ENCODE data around the gene KLC4. TPM values are rescaled to one million over a fixed set of nuclear protein-coding genes. Genes with fewer than 3 reads are reported as not detected.

Gene KLC4
- total and polyA plus RNA-seq, 2 donors from 2014 or later: 33.7 to 39.0 TPM

GRCh38 chr6:43033496-43034189, 25.8 kb upstream of the KLC4 start:
- no peak for DNase-seq
- no peak overlapping the region for H3K27ac ChIP-seq (ENCODE audit: low read depth in 2 of 2, low read length in 2 of 2)
- intact Hi-C loops (cut with DNase I): no loop called here
- no peak for TF ChIP-seq CTCF (IDR thresholded peaks at IDR 0.05; ENCODE audit: borderline replicate concordance, extremely low read depth, insufficient read depth)
- no peaks in the 10 kb centered on the region for H3K27me3 ChIP-seq (ENCODE audit: control insufficient read depth, insufficient read depth, low read length)
- no peaks in the 10 kb centered on the region for H3K9me3 ChIP-seq (ENCODE audit: control insufficient read depth in 2 of 3, insufficient read depth in 1 of 3, low read length in 3 of 3)
- no peak overlapping the region for H3K4me3 ChIP-seq (ENCODE audit: low read length in 3 of 3)
- no peak overlapping the region for H3K9ac ChIP-seq (ENCODE audit: low read length in 3 of 3)
- H3K4me1 ChIP-seq (ENCODE audit: control insufficient read depth in 2 of 3, insufficient read depth in 2 of 3, low read depth in 1 of 3, low read length in 3 of 3): peaks cover 0 to 2% (median 0%) of the 10 kb centered on the region in 3 donors
- no peak for FAIRE-seq
- peaks cover 9 to 25% (median 22%) of the 10 kb centered on the region in 3 donors for H3K36me3 ChIP-seq (ENCODE audit: control insufficient read depth in 2 of 3, insufficient read depth in 3 of 3, low read length in 3 of 3)

- Histone ChIP-seq H3K4me3 (ENCODE audit: low read length in 3 of 3) (no peak overlapping the region), H3K27ac (ENCODE audit: low read depth in 2 of 2, low read length in 2 of 2) (no peak overlapping the region), H3K9me3 (ENCODE audit: control insufficient read depth in 2 of 3, insufficient read depth in 1 of 3, low read length in 3 of 3) (no peaks in the 10 kb centered on the region), H3K36me3 (ENCODE audit: control insufficient read depth in 2 of 3, insufficient read depth in 3 of 3, low read length in 3 of 3) (peaks cover 9 to 25% (median 25%) of the 10 kb centered on the region in 3 donors), H3K4me1 (ENCODE audit: control insufficient read depth in 2 of 3, insufficient read depth in 2 of 3, low read depth in 1 of 3, low read length in 3 of 3) (peaks cover 0 to 2% (median 0%) of the 10 kb centered on the region in 3 donors), H3K27me3 (ENCODE audit: control insufficient read depth, insufficient read depth, low read length) (no peaks in the 10 kb centered on the region), H3K9ac (ENCODE audit: low read length in 3 of 3) (no peak overlapping the region)
- intact Hi-C loops (cut with DNase I): no loop called here
- DNase-seq (no peak), FAIRE-seq (no peak)
- TF ChIP-seq CTCF (IDR thresholded peaks at IDR 0.05; ENCODE audit: borderline replicate concordance, extremely low read depth, insufficient read depth): no peak
Observed at GRCh38 chr6:43034190-43034525, 25.3 kb upstream of the KLC4 start.

GRCh38 chr6:43035495-43036194, 23.8 kb upstream of the KLC4 start:
- no peak overlapping the region for H3K9ac ChIP-seq (ENCODE audit: low read length in 3 of 3)
- peaks cover 9 to 31% (median 21%) of the 10 kb centered on the region in 3 donors for H3K36me3 ChIP-seq (ENCODE audit: control insufficient read depth in 2 of 3, insufficient read depth in 3 of 3, low read length in 3 of 3)
- no peak for FAIRE-seq
- no peak for DNase-seq
- no peaks in the 10 kb centered on the region for H3K9me3 ChIP-seq (ENCODE audit: control insufficient read depth in 2 of 3, insufficient read depth in 1 of 3, low read length in 3 of 3)
- intact Hi-C loops (cut with DNase I): no loop called here
- no peak for TF ChIP-seq CTCF (IDR thresholded peaks at IDR 0.05; ENCODE audit: borderline replicate concordance, extremely low read depth, insufficient read depth)
- peaks cover 0 to 2% (median 0%) of the 10 kb centered on the region in 3 donors for H3K4me1 ChIP-seq (ENCODE audit: control insufficient read depth in 2 of 3, insufficient read depth in 2 of 3, low read depth in 1 of 3, low read length in 3 of 3)
- no peak overlapping the region for H3K4me3 ChIP-seq (ENCODE audit: low read length in 3 of 3)
- H3K27ac ChIP-seq (ENCODE audit: low read depth in 2 of 2, low read length in 2 of 2): no peak overlapping the region
- H3K27me3 ChIP-seq (ENCODE audit: control insufficient read depth, insufficient read depth, low read length): no peaks in the 10 kb centered on the region

Data from kidney (tissue), 14 donors.